Midbrain (tissue), 1 donor: Measurements from ENCODE around the gene BCOR.

Experiments used
- DNase-seq: peaks from one replicate; lab custom pipeline; 2025; lab: John Stamatoyannopoulos, UW

BCOR gene

GRCh38 chrX:40084471-40085101 lies 13.2 kb downstream of the BCOR start:
- DNase-seq: no peak

- DNase-seq: no peak
Observed at GRCh38 chrX:40083979-40084359, 13.8 kb downstream of the BCOR start.

- no peak for DNase-seq
Observed at GRCh38 chrX:40083120-40083978, 14.4 kb downstream of the BCOR start.

- no peak for DNase-seq
Observed at GRCh38 chrX:40082447-40083119, 15.2 kb downstream of the BCOR start.

- no peak for DNase-seq
Observed at GRCh38 chrX:40081679-40082068, 16.1 kb downstream of the BCOR start.

GRCh38 chrX:40080894-40081678 lies 16.7 kb downstream of the BCOR start:
- DNase-seq: no peak

- DNase-seq: no peak
Observed at GRCh38 chrX:40079572-40079971, 18.2 kb downstream of the BCOR start.

- DNase-seq: no peak
Observed at GRCh38 chrX:40078489-40079227, 19.1 kb downstream of the BCOR start.

- DNase-seq: no peak
Observed at GRCh38 chrX:40077906-40078305, 19.9 kb downstream of the BCOR start.

GRCh38 chrX:40076750-40077575 lies 20.8 kb downstream of the BCOR start:
- DNase-seq: no peak

- DNase-seq: no peak
Observed at GRCh38 chrX:40074959-40075332, 22.8 kb downstream of the BCOR start.

GRCh38 chrX:40074080-40074958 lies 23.4 kb downstream of the BCOR start:
- no peak for DNase-seq

- no peak for DNase-seq
Observed at GRCh38 chrX:40073439-40074054, 24.2 kb downstream of the BCOR start.

- DNase-seq: no peak
Observed at GRCh38 chrX:40072246-40072645, 25.5 kb downstream of the BCOR start.

- DNase-seq: no peak
Observed at GRCh38 chrX:40068048-40068447, 29.7 kb downstream of the BCOR start.

GRCh38 chrX:40066700-40067099 lies 31.1 kb downstream of the BCOR start:
- no peak for DNase-seq

GRCh38 chrX:40065296-40066046 lies 32.3 kb downstream of the BCOR start:
- DNase-seq: no peak

GRCh38 chrX:40064055-40064597 lies 33.6 kb downstream of the BCOR start:
- no peak for DNase-seq
